H9 (cell line): Measurements from ENCODE around the gene RAD51D. TPM values are rescaled to one million over a fixed set of nuclear protein-coding genes. Genes with fewer than 3 reads are reported as not detected.

Experiments
- DNase-seq: peaks from one replicate; pipeline ENCODE4 v3.0.0-alpha.2; 2017
- H2AFZ ChIP-seq: one replicate; pipeline ENCODE4 v1.6.1; 2013; ENCODE audit warnings: mild to moderate bottlenecking, low read length, control low read depth, moderate library complexity
- H2AK5ac ChIP-seq: 2 replicates; pipeline ENCODE4 v1.6.1; 2013; ENCODE audit warnings: low read length, control low read depth, mixed read lengths; ENCODE audit not compliant: insufficient read length
- H2BK120ac ChIP-seq: one replicate; pipeline ENCODE4 v1.6.1; 2013; ENCODE audit warnings: low read depth, mild to moderate bottlenecking, low read length, control low read depth, inconsistent platforms; ENCODE audit not compliant: poor library complexity, severe bottlenecking
- H2BK12ac ChIP-seq: 2 replicates; pipeline ENCODE4 v1.6.1; 2013; ENCODE audit warnings: low read length, control low read depth, mixed read lengths, low read depth; ENCODE audit not compliant: insufficient read length
- H2BK15ac ChIP-seq: 2 replicates; pipeline ENCODE4 v1.6.1; 2013; ENCODE audit warnings: low read depth, low read length, control low read depth
- H2BK20ac ChIP-seq: one replicate; pipeline ENCODE4 v1.6.1; 2013; ENCODE audit warnings: low read depth, mild to moderate bottlenecking, low read length, control low read depth, inconsistent platforms; ENCODE audit not compliant: poor library complexity, severe bottlenecking
- H2BK5ac ChIP-seq: 2 replicates; pipeline ENCODE4 v1.6.1; 2013; ENCODE audit warnings: low read length, control low read depth, mixed read lengths; ENCODE audit not compliant: insufficient read length
- H3K14ac ChIP-seq: 2 replicates; pipeline ENCODE4 v1.6.1; 2013; ENCODE audit warnings: low read length, control low read depth; ENCODE audit not compliant: insufficient read depth
- H3K18ac ChIP-seq: 2 replicates; pipeline ENCODE4 v1.6.1; 2013; ENCODE audit warnings: low read depth, mild to moderate bottlenecking, mixed read lengths, low read length, control low read depth; ENCODE audit not compliant: insufficient read length
- H3K23ac ChIP-seq: 2 replicates; pipeline ENCODE4 v1.6.1; 2013; ENCODE audit warnings: low read length, control low read depth, mixed read lengths, low read depth; ENCODE audit not compliant: insufficient read length
- H3K23me2 ChIP-seq: 2 replicates; pipeline ENCODE4 v1.6.1; 2013; ENCODE audit warnings: low read depth, mild to moderate bottlenecking, mixed read lengths, low read length, control low read depth; ENCODE audit not compliant: insufficient read length, poor library complexity, severe bottlenecking
- H3K27ac ChIP-seq: 2 replicates; pipeline ENCODE4 v1.5.1; 2013; ENCODE audit warnings: low read length, control low read depth, mixed read lengths, low read depth; ENCODE audit not compliant: insufficient read length
- H3K27me3 ChIP-seq: 2 replicates; pipeline ENCODE4 v1.6.1; 2013; ENCODE audit warnings: low read length, control low read depth, inconsistent platforms; ENCODE audit not compliant: insufficient read depth
- H3K4ac ChIP-seq: 2 replicates; pipeline ENCODE4 v1.6.1; 2013; ENCODE audit warnings: low read depth, mild to moderate bottlenecking, control low read depth, inconsistent platforms, low read length, moderate library complexity
- H3K4me1 ChIP-seq: 2 replicates; pipeline ENCODE4 v1.6.1; 2013; ENCODE audit warnings: low read length, control low read depth, inconsistent platforms; ENCODE audit not compliant: insufficient read depth
- H3K4me2 ChIP-seq: 2 replicates; pipeline ENCODE4 v1.6.1; 2013; ENCODE audit warnings: low read length, control low read depth, mixed read lengths; ENCODE audit not compliant: insufficient read length, insufficient read depth
- H3K56ac ChIP-seq: 2 replicates; pipeline ENCODE4 v1.6.1; 2013; ENCODE audit warnings: low read depth, mild to moderate bottlenecking, mixed read lengths, low read length, control low read depth; ENCODE audit not compliant: insufficient read length
- H3K79me1 ChIP-seq: 2 replicates; pipeline ENCODE4 v1.6.1; 2013; ENCODE audit warnings: low read depth, mild to moderate bottlenecking, moderate library complexity, low read length, control low read depth, inconsistent platforms; ENCODE audit not compliant: insufficient read depth, poor library complexity, severe bottlenecking
- H3K79me2 ChIP-seq: 2 replicates; pipeline ENCODE4 v1.6.1; 2013; ENCODE audit warnings: low read length, control low read depth, inconsistent platforms; ENCODE audit not compliant: insufficient read depth
- H3K9ac ChIP-seq: 2 replicates; pipeline ENCODE4 v1.6.1; 2013; ENCODE audit warnings: low read length, control low read depth, mixed read lengths; ENCODE audit not compliant: insufficient read length; ENCODE audit errors: extremely low read depth
- H3K9me3 ChIP-seq: one replicate; pipeline ENCODE4 v1.6.1; 2013; ENCODE audit warnings: low read depth, low read length, inconsistent platforms; ENCODE audit not compliant: control insufficient read depth
- H3T11ph ChIP-seq: one replicate; pipeline ENCODE4 v1.6.1; 2013; ENCODE audit warnings: mild to moderate bottlenecking, low read length, control low read depth, inconsistent platforms
- H4K20me1 ChIP-seq: one replicate; pipeline ENCODE4 v1.6.1; 2013; ENCODE audit not compliant: control insufficient read depth, insufficient read length, insufficient read depth
- H4K5ac ChIP-seq: 2 replicates; pipeline ENCODE4 v1.6.1; 2013; ENCODE audit warnings: low read depth, mild to moderate bottlenecking, mixed read lengths, low read length, control low read depth; ENCODE audit not compliant: insufficient read length
- H4K8ac ChIP-seq: replicated peaks from 2 replicates; pipeline ENCODE4 v1.6.1; 2013; ENCODE audit warnings: low read length, control low read depth, mixed read lengths, low read depth; ENCODE audit not compliant: insufficient read length
- H4K91ac ChIP-seq: 2 replicates; pipeline ENCODE4 v1.6.1; 2013; ENCODE audit warnings: low read depth, mild to moderate bottlenecking, moderate library complexity, mixed read lengths, low read length, control low read depth; ENCODE audit not compliant: insufficient read length
- H3K27ac Mint-ChIP-seq, 3 experiments: 2 replicates in 2 of 3; 3 replicates in 1 of 3; pipeline ENCODE4 v1.8.0; 2020 to 2021; ENCODE audit warnings: mixed read lengths in 3 of 3, mild to moderate bottlenecking in 1 of 3, moderate library complexity in 1 of 3
- H3K27me3 Mint-ChIP-seq: 2 replicates; pipeline ENCODE4 v1.8.0; 2021; ENCODE audit warnings: low read depth, mild to moderate bottlenecking, moderate library complexity, mixed read lengths
- H3K36me3 Mint-ChIP-seq, 3 experiments: 2 replicates in 2 of 3; 3 replicates in 1 of 3; pipeline ENCODE4 v1.8.0; 2020 to 2021; ENCODE audit warnings: low read depth in 3 of 3, mixed read lengths in 3 of 3; ENCODE audit not compliant: insufficient read depth in 1 of 3
- H3K4me1 Mint-ChIP-seq, 2 experiments: 2 replicates each; pipeline ENCODE4 v1.8.0; 2020; ENCODE audit warnings: mixed read lengths in 2 of 2
- H3K4me3 Mint-ChIP-seq, 2 experiments: 2 replicates in 1 of 2; 3 replicates in 1 of 2; pipeline ENCODE4 v1.8.0; 2020 to 2021; ENCODE audit warnings: mild to moderate bottlenecking in 2 of 2, mixed read lengths in 2 of 2, moderate library complexity in 1 of 2
- H3K9me3 Mint-ChIP-seq, 2 experiments: 2 replicates in 1 of 2; 3 replicates in 1 of 2; pipeline ENCODE4 v1.8.0; 2020; ENCODE audit warnings: mild to moderate bottlenecking in 2 of 2, mixed read lengths in 2 of 2, moderate library complexity in 1 of 2
- WGBS: extraction: QIAGEN DNeasy Blood & Tissue Kit; methylation state at CpG from one replicate; pipeline ENCODE4 v1.1.7; 2013; ENCODE audit warnings: missing lambda C conversion rate, low lambda C conversion rate, mixed read lengths; ENCODE audit not compliant: insufficient read length; ENCODE audit errors: extremely low coverage; 5-methylcytosine and 5-hydroxymethylcytosine counted together
- total RNA-seq: library from RNA; stranded (reverse); gene quantifications from 2 replicates; pipeline ENCODE4 v1.2.1, GENCODE V29; 2021
- TF ChIP-seq, protein P1 (sequence below): fragments of 200-600 bp; sonication (generic); conservative IDR thresholded peaks from 3 replicates; pipeline ENCODE4 v1.8.0; 2021; ENCODE audit warnings: antibody characterized with exemption, mild to moderate bottlenecking

Gene RAD51D
- total RNA-seq, 1 experiment from 2014 or later: 15.8 TPM

DNA sequence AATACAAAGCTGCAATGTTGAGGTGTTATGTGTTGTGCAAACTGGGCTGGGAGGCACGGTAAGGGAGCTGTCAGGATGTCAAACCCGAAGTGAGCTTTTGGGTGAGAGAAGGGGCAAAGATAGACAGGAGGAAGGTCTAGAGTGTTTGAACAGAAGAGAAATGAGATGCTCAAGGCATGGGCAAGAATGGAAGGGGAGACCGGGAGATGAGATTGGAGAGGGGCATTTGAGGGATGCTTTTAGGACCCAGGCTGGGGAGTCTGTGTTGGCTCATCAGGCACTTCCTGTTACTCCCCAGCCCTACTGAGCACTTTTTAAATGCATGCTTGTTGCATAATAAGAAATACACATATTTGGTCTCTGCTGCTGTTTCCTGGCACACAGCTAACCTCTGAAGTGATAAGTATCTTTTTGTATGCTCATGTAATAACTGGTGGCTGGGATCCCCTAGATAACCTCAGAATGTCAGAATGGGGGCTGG lies 41.7 kb upstream of the RAD51D start:
- no peak overlapping the region for H2AK5ac ChIP-seq
- no peak overlapping the region for H4K8ac ChIP-seq
- WGBS: no CpG with 5 or more reads among the region's 3 CpGs
- H3K23ac ChIP-seq: no peak overlapping the region
- H2AFZ ChIP-seq: no peak overlapping the region
- H3K27me3 ChIP-seq: no peaks in the 10 kb centered on the region
- H3K18ac ChIP-seq: no peak overlapping the region
- H4K20me1 ChIP-seq: no peaks in the 10 kb centered on the region
- no peaks in the 10 kb centered on the region for H3K9me3 ChIP-seq
- H3K4me1 ChIP-seq: no peaks in the 10 kb centered on the region; the same call in 1 of the 2 replicates
- H3K79me1 ChIP-seq: no peaks in the 10 kb centered on the region
- H3K23me2 ChIP-seq: no peaks in the 10 kb centered on the region
- TF ChIP-seq, protein P1, sequence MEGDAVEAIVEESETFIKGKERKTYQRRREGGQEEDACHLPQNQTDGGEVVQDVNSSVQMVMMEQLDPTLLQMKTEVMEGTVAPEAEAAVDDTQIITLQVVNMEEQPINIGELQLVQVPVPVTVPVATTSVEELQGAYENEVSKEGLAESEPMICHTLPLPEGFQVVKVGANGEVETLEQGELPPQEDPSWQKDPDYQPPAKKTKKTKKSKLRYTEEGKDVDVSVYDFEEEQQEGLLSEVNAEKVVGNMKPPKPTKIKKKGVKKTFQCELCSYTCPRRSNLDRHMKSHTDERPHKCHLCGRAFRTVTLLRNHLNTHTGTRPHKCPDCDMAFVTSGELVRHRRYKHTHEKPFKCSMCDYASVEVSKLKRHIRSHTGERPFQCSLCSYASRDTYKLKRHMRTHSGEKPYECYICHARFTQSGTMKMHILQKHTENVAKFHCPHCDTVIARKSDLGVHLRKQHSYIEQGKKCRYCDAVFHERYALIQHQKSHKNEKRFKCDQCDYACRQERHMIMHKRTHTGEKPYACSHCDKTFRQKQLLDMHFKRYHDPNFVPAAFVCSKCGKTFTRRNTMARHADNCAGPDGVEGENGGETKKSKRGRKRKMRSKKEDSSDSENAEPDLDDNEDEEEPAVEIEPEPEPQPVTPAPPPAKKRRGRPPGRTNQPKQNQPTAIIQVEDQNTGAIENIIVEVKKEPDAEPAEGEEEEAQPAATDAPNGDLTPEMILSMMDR: no peak
- H2BK15ac ChIP-seq: no peak overlapping the region
- H3K27me3 Mint-ChIP-seq: no peaks in the 10 kb centered on the region; the same call in 1 of the 2 replicates
- no peak overlapping the region for H3K56ac ChIP-seq
- H3K14ac ChIP-seq: no peak overlapping the region
- H3K4me3 Mint-ChIP-seq: no peak overlapping the region
- no peak overlapping the region for H2BK120ac ChIP-seq
- no peak overlapping the region for H3K27ac ChIP-seq
- H3T11ph ChIP-seq: no peak overlapping the region
- no peak overlapping the region for H3K9ac ChIP-seq
- no peak overlapping the region for H2BK5ac ChIP-seq
- no peak overlapping the region for H3K4me2 ChIP-seq
- no peaks in the 10 kb centered on the region for H3K9me3 Mint-ChIP-seq
- no peak overlapping the region for H4K91ac ChIP-seq
- no peak for DNase-seq
- no peak overlapping the region for H3K27ac Mint-ChIP-seq
- no peaks in the 10 kb centered on the region for H3K36me3 Mint-ChIP-seq
- H3K79me2 ChIP-seq: no peaks in the 10 kb centered on the region
- peaks cover 6 to 8% of the 10 kb centered on the region in 2 experiments for H3K4me1 Mint-ChIP-seq
- no peak overlapping the region for H4K5ac ChIP-seq
- no peak overlapping the region for H3K4ac ChIP-seq
- H2BK12ac ChIP-seq: no peak overlapping the region
- no peak overlapping the region for H2BK20ac ChIP-seq
